Stimulated activated naive CD8-positive, alpha-beta T cell treated with anti-CD3 and anti-CD28 coated beads, Interleukin-15, Interleukin-2, amounts not matched to agents 100 U/mL and 50 U/mL, for 24 hours (primary cell): ENCODE data around the gene RORC.
"Not testable (repeated sequence)": the region's sequence is repeated elsewhere in the genome, so short reads cannot be mapped to it uniquely, and the experiment has no call there.

Experiments
- ATAC-seq: fragments of 150-1000 bp; cut with Tn5 transposase; one replicate; pipeline ENCODE4 v1.10.0; 2021
- DNase-seq: peaks from one replicate; pipeline ENCODE4 v3.0.0; 2021

The RORC gene

DNA sequence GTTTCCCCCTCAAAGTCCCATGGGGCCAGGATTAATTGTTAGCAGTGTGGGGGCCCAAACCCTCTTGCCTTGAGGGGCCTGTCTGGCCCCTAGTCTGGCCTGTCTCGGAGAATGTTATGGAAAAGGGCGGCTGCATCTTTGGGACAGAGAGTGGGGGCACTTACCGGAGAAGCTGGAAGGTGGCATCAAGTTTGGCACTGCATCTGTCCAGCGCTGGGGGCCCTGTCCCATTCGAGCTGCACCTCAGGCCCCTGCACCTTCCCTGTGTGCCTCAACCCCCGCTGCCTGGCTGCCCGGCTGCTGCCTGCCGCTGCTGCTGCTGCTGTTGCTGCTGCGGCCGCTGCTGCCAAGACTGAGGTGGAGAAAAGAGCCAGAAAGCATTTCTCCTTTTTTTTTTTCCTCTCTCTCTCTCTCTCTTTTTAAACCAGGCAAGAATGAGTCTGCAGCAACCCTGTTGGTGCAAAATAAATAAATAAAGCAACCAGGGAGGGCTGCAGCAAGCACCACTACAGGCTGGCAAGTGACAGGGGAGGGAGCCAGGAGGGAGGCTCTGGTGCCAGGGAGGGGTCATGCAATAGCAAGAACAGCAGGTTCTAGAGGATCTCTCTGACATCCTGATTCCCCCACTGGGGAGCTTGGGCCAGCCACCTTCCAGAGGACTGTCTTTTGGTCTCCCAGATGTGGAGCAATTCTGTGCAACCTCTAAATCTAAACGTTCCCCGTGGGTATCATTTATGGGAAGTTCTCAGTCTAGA lies 26.4 kb downstream of the RORC start, which contains the start of gene LINGO4:
TSS of gene LINGO4 (minus strand) at position 354 of the 755 bp plus-strand sequence. CDS start 2,715 bp downstream, outside the sequence.
- DNase-seq: no peak
- ATAC-seq: no peak

DNA sequence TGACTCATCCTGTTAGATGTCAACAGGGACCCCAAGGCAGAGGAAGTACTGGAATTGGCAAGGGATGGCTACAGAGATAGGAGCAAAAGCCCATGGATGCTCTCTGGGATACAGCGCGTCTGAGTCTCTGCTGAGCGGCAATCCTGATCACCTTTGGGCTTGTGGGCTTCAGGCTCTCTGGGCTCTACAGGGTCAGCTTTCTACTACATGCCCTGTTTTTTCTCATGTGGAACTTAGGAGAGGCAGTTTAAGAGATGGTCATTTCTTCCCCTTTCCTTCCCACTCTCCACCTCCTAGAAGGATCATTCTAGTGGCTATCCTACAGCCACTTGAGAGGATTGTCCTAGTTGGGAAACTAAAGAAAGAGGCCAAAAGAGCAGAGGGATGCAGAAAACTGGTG lies 27.7 kb downstream of the RORC start:
- ATAC-seq: no peak
- DNase-seq: no peak

- no peak for DNase-seq
- ATAC-seq: no peak
Measured at GRCh38 chr1:151803164-151803563, 28.4 kb downstream of the RORC start.

DNA sequence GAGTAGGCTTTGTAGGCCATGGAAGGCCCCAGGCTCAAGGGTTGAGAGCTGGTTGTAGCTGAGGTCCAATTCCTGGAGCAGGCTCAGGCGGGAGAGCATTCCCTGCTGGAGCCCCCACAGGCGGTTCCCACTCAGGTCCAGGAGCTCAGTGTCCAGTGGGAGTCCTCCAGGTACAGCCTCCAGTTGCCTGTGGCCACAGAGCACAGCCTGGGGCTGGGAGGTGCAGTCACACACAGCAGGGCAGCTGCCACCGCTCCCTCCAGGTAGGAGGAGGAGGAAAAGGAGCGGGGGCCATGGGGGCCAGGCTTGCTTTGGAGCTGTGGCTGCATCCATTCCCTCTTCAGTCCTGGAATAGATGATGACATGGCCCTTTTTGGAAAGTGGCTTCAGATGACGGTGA lies 29.2 kb downstream of the RORC start:
- ATAC-seq: no peak
- DNase-seq: no peak

DNA sequence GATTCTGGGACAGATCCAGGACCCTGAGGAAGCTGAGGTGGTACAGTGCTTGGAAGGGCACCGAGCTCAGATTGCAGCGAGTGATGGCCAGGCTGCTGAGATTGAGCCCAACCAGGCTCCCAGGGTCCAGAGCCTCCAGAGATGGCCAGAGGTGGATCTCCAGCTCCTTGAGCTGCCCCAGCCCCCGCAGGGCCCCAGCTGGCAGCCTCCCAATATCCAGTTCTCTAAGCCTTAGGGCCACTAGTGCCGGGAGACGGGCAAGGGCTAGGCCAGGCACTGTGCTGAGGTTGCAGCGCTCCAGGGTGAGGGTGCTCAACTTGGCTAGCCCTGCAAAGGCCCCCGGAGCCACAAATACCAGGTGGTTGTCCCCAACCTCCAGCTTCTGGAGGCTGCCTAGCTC lies 29.8 kb downstream of the RORC start:
- no peak for ATAC-seq
- DNase-seq: no peak

DNA sequence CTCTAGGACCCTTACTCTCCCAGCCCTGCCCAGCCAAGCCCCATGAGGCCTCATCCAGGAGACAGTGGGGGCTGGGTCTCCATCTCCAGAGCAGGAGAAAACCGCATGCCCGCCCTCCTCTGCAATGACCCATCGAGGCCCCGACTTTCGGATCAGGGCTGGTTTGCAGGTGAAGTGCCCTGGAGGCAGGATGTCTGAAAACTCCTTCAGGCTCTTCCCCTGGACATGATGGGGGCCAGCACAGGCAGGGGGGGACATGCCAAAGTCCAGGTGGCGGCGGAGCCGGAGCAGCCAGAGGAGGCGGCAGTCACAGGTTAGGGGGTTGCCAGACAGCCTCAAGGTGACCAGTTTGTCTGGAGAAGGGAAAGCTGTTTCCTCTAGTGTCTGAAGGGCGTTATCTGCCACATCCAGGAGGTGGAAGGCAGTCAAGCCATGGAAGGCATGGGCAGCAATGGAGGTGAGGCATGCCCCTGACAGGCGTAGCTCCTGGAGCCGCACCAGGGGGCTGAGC lies 30.2 kb downstream of the RORC start:
- DNase-seq (no peak), ATAC-seq (no peak)

GRCh38 chr1:151800830-151801229 lies 30.8 kb downstream of the RORC start:
- DNase-seq: no peak
- ATAC-seq: no peak

DNA sequence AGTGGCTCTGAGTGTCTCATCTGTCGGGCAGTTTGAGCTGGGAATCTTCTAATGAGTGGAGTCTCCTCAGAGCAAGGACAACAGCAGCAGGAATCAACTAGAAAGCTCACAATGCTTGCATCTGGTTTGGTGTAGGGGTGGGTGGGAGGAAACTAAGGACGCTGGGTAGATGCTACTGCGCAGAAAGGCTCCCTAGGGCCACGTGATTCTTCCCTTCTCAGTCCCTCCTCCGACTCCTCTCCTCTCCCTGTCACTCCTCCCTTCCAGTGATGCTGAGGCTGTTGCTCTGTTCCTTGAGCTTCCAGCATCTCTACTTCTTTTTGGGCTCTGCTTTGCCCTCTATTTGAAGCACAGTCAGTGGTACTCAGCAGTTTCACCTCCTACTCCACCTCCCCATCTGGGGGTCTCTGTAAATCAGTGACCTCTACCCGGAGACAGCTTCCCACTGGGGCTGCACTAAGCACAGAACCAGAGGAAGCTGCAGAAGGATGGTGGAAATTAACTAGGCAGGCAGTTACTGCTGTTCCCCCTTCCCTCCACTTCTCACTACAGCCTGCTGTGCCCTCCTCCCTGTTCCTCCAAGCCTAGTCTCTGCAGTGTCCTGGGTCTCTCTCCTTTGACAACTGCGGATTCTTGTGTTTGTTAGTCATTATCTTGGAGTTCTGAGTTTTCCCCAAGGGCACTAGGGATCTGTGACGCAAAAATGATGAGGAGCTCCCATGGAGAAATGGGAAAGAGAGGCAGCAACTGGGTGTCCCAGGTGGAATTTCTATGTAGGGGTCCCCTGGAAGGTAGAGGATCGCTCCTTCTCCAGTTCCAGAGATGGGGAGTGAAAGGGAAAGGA lies 32.2 kb downstream of the RORC start:
- ATAC-seq (no peak), DNase-seq (no peak)

DNA sequence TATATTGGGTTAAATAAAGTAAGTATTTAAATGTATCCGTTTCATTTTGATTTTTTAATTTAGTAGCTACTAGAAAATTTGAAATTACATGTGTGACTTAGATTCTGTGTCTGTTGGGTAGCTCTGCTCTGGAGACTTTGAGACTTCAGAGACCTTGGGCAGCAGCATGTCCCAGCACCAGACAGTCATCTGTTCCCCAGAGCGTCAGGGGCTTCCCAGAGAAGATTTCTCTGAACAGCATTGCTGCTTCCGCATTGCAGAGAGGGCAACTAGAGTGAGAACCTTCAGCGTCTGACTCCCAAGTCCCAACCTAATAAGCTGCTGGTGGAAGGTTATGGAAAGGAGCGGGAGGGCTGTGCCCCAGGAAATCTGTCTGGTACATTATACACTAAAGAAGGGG lies 33.0 kb downstream of the RORC start:
- DNase-seq (no peak), ATAC-seq (no peak)

DNA sequence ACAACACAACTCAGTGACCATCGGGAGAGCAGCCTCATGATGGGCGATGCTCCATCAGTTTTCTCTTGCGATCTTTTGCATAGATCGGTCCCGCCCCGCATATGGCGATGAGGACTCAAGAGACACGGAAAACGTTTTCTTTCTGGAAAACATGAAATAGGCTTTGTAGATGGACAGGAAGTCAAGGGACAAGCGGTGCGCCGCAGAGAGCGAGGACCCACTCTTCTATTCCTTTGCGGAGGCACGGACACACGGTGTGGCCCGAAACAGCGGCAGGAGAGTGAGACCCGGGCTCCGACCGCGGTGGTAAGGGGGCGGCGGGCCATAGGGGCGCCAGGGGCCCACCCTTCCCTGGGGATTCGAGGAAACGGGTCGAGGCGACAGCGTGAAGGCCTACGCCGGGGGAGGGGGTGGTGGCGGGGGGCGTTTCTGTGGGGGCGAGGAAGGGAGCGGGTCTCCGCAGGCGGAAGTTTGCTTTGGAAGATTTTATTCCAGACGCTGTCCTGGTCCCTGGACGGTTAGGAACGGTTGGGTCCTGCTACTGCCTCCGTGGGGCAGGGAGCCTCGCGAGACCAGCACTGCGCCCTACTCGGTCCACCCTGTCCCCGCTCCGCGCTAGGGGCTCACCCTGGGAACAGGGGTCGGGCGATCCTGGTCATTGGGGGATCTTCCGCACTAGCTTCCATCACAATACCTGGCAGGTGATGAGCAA lies 40.5 kb downstream of the RORC start:
- DNase-seq (peak; percentile 21), ATAC-seq (no peak)

DNA sequence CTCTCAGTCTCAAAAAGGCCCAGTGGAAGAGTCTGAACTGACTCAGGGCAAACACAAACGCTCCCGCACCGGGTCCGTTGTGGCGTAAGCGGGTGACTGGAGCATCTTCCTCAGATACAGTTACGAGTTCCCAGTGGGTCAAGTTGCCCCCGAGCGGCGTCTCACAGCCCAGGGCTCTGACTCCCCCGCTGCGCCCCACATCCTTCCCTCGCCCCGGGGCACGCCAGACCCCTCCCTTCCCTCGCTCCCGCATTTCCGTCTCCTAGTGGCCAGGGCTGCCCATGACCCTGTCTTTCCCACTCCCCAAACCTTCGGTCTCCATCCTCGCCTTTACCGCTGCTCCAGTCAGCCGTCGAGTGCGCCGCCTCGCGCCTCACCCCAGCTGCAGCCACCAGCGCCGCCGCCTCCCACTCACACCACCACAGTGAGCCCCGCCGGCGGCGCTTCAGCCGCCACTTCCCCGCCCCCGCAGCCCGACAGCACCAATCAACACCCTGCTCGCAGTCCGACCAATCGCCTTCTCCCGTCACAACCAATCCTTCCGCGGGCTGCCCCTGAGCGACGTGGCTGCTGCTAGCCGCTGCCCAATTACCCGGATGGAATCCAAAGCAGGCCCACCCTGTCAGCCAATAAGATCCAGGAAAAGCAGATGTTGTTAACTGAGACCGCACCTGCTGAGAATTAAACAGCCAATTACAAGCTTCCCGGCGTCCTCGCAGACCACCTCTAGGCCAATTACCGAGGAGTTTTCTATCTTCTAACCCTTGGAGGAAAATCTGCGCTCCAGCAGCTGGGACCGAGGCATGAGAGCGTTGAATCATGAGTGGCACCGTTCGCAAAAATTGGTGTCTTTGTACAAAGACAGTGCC lies 41.3 kb downstream of the RORC start, which contains the start of gene TDRKH:
TSS of gene TDRKH (minus strand) at position 430 of the 869 bp plus-strand sequence. CDS start 7,478 bp downstream, outside the sequence.
- peak; percentile 98 for DNase-seq
- peak; percentile 99 for ATAC-seq

DNA sequence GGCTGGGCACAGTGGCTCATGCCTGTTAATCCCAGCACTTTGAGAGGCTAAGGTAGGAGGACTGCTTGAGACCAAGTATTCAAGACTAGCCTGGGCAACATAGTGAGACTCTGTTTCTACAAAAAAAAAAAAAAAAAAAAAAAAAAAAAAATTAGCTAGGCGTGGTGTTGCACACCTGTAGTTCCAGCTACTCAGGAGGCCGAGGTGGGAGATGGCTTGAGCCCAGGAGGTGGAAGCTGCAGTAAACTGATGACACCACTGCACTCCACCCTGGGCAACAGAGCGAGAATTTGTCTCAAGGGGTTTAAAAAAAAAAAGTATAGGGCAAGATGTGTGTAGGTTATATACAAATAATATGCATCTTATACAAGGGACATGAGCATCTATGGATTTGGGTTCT lies 43.9 kb downstream of the RORC start:
- ATAC-seq: no peak
- DNase-seq: no peak

GRCh38 chr1:151783796-151784195 lies 47.8 kb downstream of the RORC start:
- no peak for DNase-seq
- ATAC-seq: no peak

GRCh38 chr1:151782741-151783140 lies 48.9 kb downstream of the RORC start:
- DNase-seq (no peak), ATAC-seq (no peak)

GRCh38 chr1:151782026-151782425 lies 49.6 kb downstream of the RORC start:
- DNase-seq, ATAC-seq: not testable (repeated sequence)

- not testable (repeated sequence) for DNase-seq, ATAC-seq
Measured at GRCh38 chr1:151780736-151781135, 50.9 kb downstream of the RORC start.

DNA sequence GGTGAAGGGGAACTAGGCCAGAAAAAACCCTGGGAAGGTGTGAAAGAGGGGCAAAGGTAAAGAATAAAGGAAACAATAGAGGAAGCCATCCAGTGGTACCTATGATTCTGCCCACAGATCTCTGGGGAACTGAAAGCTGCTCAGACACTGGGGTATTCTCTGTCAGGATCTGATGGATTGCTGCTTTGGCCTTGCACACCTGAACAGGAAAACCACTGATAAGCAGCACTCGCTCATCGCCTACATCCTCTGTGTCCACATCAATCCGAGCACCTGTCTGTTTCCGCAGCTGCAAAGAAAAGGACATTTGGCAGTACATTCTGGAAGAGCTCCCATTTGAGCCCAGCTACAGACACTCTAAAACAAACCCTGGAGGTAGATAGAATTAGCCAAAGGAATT lies 51.8 kb downstream of the RORC start:
- no peak for DNase-seq
- ATAC-seq: no peak

DNA sequence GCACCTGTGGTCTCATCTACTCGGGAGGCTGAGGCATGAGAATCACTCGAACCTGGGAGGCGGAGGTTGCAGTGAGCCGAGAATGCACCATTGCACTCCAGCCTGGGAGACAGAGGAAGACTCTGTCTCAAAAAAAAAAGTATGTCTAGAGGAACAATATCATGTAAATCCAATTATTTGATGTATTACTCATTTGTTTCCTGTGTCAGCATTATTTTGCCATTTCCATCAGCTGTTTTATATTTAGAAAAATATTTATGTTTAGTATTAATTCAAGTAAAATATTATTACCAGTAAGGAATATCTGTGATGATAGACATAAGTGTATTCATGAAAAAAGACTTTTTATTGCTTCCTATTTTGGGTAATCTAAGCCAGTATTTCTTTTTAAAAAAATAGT lies 54.3 kb downstream of the RORC start:
- DNase-seq (no peak), ATAC-seq (no peak)

DNA sequence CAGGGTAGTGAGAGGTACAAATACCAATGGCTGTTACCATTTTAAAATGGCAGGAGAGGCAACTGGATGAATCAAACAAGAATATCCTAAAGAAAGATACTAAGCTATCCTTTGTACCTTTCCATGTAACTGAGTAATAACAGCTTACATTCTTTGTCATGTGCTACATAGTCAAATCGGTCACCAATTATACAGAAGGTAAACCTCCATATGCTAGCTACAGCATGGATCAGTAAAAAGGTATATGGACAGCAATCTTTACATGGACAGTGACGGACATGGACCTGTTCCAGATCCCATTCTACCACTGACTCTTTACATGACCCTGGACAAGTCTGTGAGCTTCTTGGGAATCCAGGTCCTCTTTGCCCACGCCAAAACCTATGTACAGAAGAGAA lies 54.9 kb downstream of the RORC start:
- ATAC-seq: no peak
- no peak for DNase-seq

DNA sequence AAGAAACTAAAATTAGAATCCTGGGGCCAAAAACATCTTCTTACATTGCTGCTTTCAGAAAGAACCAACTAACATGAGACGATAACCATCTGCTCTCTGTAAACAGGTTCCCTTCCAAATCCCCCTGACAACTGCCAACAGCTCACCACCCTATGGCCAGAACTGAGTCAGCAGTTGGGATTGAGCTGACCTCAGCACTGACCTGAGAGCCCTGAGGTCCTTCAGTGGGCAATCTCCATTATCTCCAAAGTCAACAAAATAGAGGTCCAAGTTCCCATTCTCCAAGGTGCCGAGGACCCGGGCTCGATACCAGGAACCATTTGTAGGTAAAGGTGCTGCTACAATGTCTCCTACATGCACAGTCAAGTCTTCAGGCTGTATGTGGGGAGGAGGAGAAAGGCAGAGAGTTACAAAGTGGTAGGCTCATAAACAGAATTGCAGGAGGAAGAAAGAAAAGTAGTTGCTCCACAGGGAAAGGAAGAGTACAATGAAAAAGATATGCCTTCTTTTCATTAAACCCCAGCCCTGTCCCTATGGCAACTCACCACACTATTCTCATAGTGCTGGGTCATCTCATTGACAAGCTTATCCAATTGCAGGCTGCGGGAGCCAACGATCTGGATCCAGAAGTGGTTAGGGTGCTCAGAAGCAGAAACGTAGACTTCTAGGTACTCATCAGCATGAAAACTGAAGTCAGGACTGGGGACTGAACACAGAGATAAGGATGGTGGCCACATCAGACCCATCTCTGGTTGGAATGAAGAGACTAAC lies 55.5 kb downstream of the RORC start:
- DNase-seq (no peak), ATAC-seq (no peak)
